Measurements from ENCODE around the gene ELOVL6. TPM values are rescaled to one million over a fixed set of nuclear protein-coding genes. Genes with fewer than 3 reads are reported as not detected.
A peak's percentile ranks its signal among the peaks of the same experiment; 100 is the strongest.
"Not testable (repeated sequence)": the region's sequence is repeated elsewhere in the genome, so short reads cannot be mapped to it uniquely, and the experiment has no call there.

The ELOVL6 gene
- total RNA-seq, 1 experiment from 2014 or later = 9.5 TPM

- H3K4me1 Mint-ChIP-seq (ENCODE audit: low read depth, unreplicated experiment) = peaks cover 15% of the 10 kb centered on the region
- H3K36me3 Mint-ChIP-seq (ENCODE audit: insufficient read depth, unreplicated experiment) = no peaks in the 10 kb centered on the region
- TF ChIP-seq, protein P1, sequence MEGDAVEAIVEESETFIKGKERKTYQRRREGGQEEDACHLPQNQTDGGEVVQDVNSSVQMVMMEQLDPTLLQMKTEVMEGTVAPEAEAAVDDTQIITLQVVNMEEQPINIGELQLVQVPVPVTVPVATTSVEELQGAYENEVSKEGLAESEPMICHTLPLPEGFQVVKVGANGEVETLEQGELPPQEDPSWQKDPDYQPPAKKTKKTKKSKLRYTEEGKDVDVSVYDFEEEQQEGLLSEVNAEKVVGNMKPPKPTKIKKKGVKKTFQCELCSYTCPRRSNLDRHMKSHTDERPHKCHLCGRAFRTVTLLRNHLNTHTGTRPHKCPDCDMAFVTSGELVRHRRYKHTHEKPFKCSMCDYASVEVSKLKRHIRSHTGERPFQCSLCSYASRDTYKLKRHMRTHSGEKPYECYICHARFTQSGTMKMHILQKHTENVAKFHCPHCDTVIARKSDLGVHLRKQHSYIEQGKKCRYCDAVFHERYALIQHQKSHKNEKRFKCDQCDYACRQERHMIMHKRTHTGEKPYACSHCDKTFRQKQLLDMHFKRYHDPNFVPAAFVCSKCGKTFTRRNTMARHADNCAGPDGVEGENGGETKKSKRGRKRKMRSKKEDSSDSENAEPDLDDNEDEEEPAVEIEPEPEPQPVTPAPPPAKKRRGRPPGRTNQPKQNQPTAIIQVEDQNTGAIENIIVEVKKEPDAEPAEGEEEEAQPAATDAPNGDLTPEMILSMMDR (IDR thresholded peaks at IDR 0.05; ENCODE audit: insufficient read depth in 1 of 2, low read depth in 1 of 2, low read length in 1 of 2, severe bottlenecking in 1 of 2, unreplicated experiment in 1 of 2) = no peak
- BruUV-seq (replicated peaks) = no TSS peak
- H3K9me3 Mint-ChIP-seq (ENCODE audit: unreplicated experiment) = no peaks in the 10 kb centered on the region
- POLR2A ChIA-PET = interaction anchor here (0.6 kb wide), 1 partner anchor 9 kb away, joined by 5 read pairs; no protein-coding TSS in a partner anchor
- Histone ChIP-seq H3K4me3 (ENCODE audit: low read depth, low read length) (no peak overlapping the region), H3K36me3 (ENCODE audit: control insufficient read depth, insufficient read depth, low read length) (no peaks in the 10 kb centered on the region; the same call in 1 of the 2 replicates), H3K4me1 (peaks cover 15% of the 10 kb centered on the region), H3K9me3 (no peaks in the 10 kb centered on the region), H3K27me3 (replicated peaks; ENCODE audit: control insufficient read depth, insufficient read depth, low read length) (no peaks in the 10 kb centered on the region)
- peak overlapping the region; percentile 72 for H3K27ac Mint-ChIP-seq (ENCODE audit: unreplicated experiment)
- no peaks in the 10 kb centered on the region for H3K27me3 Mint-ChIP-seq (ENCODE audit: insufficient read depth, unreplicated experiment)
- CTCF ChIA-PET = no interaction called here
- H3K4me3 Mint-ChIP-seq (ENCODE audit: unreplicated experiment) = no peak overlapping the region
- no peak for DNase-seq
- intact Hi-C loops (cut with micrococcal nuclease; ENCODE audit: unreplicated experiment) = loop anchor here (5.0 kb wide), 1 partner anchor 36 kb away; no protein-coding TSS in a partner anchor
These were observed 155.6 kb downstream of the ELOVL6 start for GRCh38 chr4:110042545-110043517.

DNA sequence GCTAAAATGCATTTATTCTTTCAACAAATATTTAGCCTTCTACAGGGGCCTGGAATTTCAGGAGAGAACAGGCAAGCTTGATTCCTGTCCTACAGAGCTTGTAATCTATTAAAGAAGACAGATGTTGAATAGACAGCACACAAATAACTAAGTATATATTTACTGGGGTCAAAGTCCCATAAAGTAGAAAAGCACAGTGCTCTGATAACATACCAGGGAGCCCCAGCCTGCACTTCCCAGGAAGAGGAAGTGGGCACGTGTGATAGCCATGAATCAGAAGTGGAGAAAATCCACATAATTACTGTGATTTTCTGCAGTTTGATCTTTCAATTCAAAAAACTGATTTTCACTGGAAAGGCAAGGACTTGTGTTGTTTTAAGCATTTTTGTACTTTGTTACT is 156.7 kb downstream of the ELOVL6 start:
- no peaks in the 10 kb centered on the region; the same call in 1 of the 2 replicates for H3K36me3 ChIP-seq (ENCODE audit: control insufficient read depth, insufficient read depth, low read length)
- TF ChIP-seq, protein P1 (IDR thresholded peaks at IDR 0.05; ENCODE audit: insufficient read depth in 1 of 2, low read depth in 1 of 2, low read length in 1 of 2, severe bottlenecking in 1 of 2, unreplicated experiment in 1 of 2) = no peak
- Mint-ChIP-seq H3K4me3 (ENCODE audit: unreplicated experiment) (no peak overlapping the region), H3K36me3 (ENCODE audit: insufficient read depth, unreplicated experiment) (no peaks in the 10 kb centered on the region), H3K9me3 (ENCODE audit: unreplicated experiment) (no peaks in the 10 kb centered on the region), H3K27ac (ENCODE audit: unreplicated experiment) (peak overlapping the region; percentile 72), H3K27me3 (ENCODE audit: insufficient read depth, unreplicated experiment) (no peaks in the 10 kb centered on the region), H3K4me1 (ENCODE audit: low read depth, unreplicated experiment) (peaks cover 15% of the 10 kb centered on the region)
- POLR2A ChIA-PET = interaction anchor here (0.6 kb wide), 1 partner anchor 888 kb away, joined by 3 read pairs; no protein-coding TSS in a partner anchor
- BruUV-seq (replicated peaks) = no TSS peak
- H3K4me1 ChIP-seq = peaks cover 15% of the 10 kb centered on the region
- H3K4me3 ChIP-seq (ENCODE audit: low read depth, low read length) = no peak overlapping the region
- DNase-seq = peak; percentile 36 to 49
- no peaks in the 10 kb centered on the region for H3K27me3 ChIP-seq (replicated peaks; ENCODE audit: control insufficient read depth, insufficient read depth, low read length)
- intact Hi-C loops (cut with micrococcal nuclease; ENCODE audit: unreplicated experiment) = loop anchor here (5.0 kb wide), 1 partner anchor 34 kb away; no protein-coding TSS in a partner anchor
- no peaks in the 10 kb centered on the region for H3K9me3 ChIP-seq
- CTCF ChIA-PET = no interaction called here

DNA sequence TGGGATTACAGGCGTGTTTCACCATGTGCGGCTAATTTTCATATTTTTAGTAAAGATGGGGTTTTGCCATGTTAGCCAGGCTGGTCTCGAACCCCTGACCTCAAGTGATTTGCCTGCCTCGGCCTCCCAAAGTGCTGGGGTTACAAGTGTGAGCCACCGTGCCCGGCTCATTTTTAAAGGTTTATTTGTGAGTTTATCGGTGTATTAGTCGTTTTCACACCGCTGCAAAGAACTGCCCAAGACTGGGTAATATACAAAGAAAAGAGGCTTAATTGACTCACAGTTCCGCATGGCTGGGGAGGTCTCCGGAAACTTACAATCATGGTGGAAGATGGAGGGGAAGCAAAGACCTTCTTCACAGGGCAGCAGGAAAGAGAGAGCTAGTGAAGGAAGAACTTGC is 159.3 kb downstream of the ELOVL6 start:
- H3K4me3 Mint-ChIP-seq (ENCODE audit: unreplicated experiment); H3K27me3 ChIP-seq (replicated peaks; ENCODE audit: control insufficient read depth, insufficient read depth, low read length); H3K36me3 Mint-ChIP-seq (ENCODE audit: insufficient read depth, unreplicated experiment); H3K4me3 ChIP-seq (ENCODE audit: low read depth, low read length); H3K27ac Mint-ChIP-seq (ENCODE audit: unreplicated experiment); POLR2A ChIA-PET; H3K36me3 ChIP-seq (ENCODE audit: control insufficient read depth, insufficient read depth, low read length); H3K9me3 Mint-ChIP-seq (ENCODE audit: unreplicated experiment); DNase-seq; CTCF ChIA-PET; H3K9me3 ChIP-seq; BruUV-seq (replicated peaks); H3K27me3 Mint-ChIP-seq (ENCODE audit: insufficient read depth, unreplicated experiment); intact Hi-C loops (cut with micrococcal nuclease; ENCODE audit: unreplicated experiment): not testable (repeated sequence)
- peaks cover 15% of the 10 kb centered on the region for H3K4me1 ChIP-seq
- peaks cover 15% of the 10 kb centered on the region for H3K4me1 Mint-ChIP-seq (ENCODE audit: low read depth, unreplicated experiment)

Data from Caco-2 (cell line).